Liver (tissue), 3 donors: ENCODE data around the gene HHAT.

Experiments used
- FOXA1 ChIP-seq: IDR thresholded peaks from 2 replicates; pipeline ENCODE4 v1.6.1; 2016; ENCODE audit warnings: antibody characterized with exemption
- HNF4A ChIP-seq, 2 donors: conservative IDR thresholded peaks; 2 replicates each; pipeline ENCODE4 v1.6.1; 2016; ENCODE audit warnings: antibody characterized with exemption in 2 of 2, mild to moderate bottlenecking in 2 of 2
- JUND ChIP-seq, 2 donors: IDR thresholded peaks; 2 replicates each; pipeline ENCODE4 v1.6.1; 2016; ENCODE audit warnings: antibody characterized with exemption in 2 of 2
- NR2F2 ChIP-seq: IDR thresholded peaks from 2 replicates; pipeline ENCODE4 v1.6.1; 2016; ENCODE audit warnings: antibody characterized with exemption
- RAD21 ChIP-seq, 2 donors: IDR thresholded peaks; 2 replicates each; pipeline ENCODE4 v1.6.1; 2016; ENCODE audit warnings: antibody characterized with exemption in 2 of 2, mild to moderate bottlenecking in 2 of 2
- RXRA ChIP-seq, 2 donors: IDR thresholded peaks; 2 replicates each; pipeline ENCODE4 v1.6.1; 2017 to 2018; ENCODE audit warnings: antibody characterized with exemption in 2 of 2, mild to moderate bottlenecking in 1 of 2
- SP1 ChIP-seq: IDR thresholded peaks from 2 replicates; pipeline ENCODE4 v1.6.1; 2018; ENCODE audit warnings: antibody characterized with exemption, mild to moderate bottlenecking
- TAF1 ChIP-seq: conservative IDR thresholded peaks from 2 replicates; pipeline ENCODE4 v1.6.1; 2016; ENCODE audit warnings: antibody characterized with exemption, mild to moderate bottlenecking
- YY1 ChIP-seq: IDR thresholded peaks from 2 replicates; pipeline ENCODE4 v1.6.1; 2016; ENCODE audit warnings: antibody characterized with exemption, mild to moderate bottlenecking
- TF ChIP-seq, protein P1 (sequence below): fragments of 150-350 bp; IDR thresholded peaks from 2 replicates; pipeline ENCODE4 v1.5.1; 2017; ENCODE audit warnings: improper control_type of control experiment, low read depth, low read length; ENCODE audit not compliant: missing input control
- TF ChIP-seq, protein P2 (sequence below): IDR thresholded peaks from 2 replicates; pipeline ENCODE4 v1.6.1; 2016; ENCODE audit warnings: antibody characterized with exemption
- TF ChIP-seq, protein P3 (sequence below): IDR thresholded peaks from 2 replicates; pipeline ENCODE4 v1.6.1; 2016; ENCODE audit warnings: antibody characterized with exemption
- TF ChIP-seq, protein P4 (sequence below): IDR thresholded peaks from 2 replicates; pipeline ENCODE4 v1.6.1; 2016; ENCODE audit warnings: antibody characterized with exemption
- TF ChIP-seq, protein P5 (sequence below): IDR thresholded peaks from 2 replicates; pipeline ENCODE4 v1.6.1; 2016; ENCODE audit warnings: antibody characterized with exemption, mild to moderate bottlenecking
- donor health status: healthy.
- donor health status: healthy.

DNA sequence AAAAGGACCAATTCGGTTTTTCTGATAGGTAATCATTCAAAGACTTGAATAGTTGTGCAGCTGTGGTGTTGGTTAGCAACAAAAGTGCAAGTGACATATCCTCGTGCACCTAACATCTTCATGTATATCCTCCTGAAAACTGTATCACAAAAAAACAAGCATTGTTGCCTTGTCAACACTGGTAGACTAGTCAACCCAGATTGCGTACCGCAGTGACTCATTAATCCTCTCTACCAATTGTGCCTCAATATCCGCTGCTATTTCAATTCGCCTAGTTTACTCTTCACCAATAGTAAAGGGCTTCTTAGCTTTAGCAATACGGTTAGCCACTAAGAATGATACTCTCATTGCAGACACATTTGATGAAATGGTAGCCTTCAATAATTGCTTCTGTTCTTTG lies 3.5 kb downstream of the HHAT start:
- TF ChIP-seq, protein P1, sequence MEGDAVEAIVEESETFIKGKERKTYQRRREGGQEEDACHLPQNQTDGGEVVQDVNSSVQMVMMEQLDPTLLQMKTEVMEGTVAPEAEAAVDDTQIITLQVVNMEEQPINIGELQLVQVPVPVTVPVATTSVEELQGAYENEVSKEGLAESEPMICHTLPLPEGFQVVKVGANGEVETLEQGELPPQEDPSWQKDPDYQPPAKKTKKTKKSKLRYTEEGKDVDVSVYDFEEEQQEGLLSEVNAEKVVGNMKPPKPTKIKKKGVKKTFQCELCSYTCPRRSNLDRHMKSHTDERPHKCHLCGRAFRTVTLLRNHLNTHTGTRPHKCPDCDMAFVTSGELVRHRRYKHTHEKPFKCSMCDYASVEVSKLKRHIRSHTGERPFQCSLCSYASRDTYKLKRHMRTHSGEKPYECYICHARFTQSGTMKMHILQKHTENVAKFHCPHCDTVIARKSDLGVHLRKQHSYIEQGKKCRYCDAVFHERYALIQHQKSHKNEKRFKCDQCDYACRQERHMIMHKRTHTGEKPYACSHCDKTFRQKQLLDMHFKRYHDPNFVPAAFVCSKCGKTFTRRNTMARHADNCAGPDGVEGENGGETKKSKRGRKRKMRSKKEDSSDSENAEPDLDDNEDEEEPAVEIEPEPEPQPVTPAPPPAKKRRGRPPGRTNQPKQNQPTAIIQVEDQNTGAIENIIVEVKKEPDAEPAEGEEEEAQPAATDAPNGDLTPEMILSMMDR: no peak
- TF ChIP-seq JUND (IDR thresholded peaks at IDR 0.05) (no peak), RAD21 (IDR thresholded peaks at IDR 0.05) (no peak), HNF4A (conservative IDR thresholded peaks at IDR 0.05) (no peak), FOXA1 (no peak), NR2F2 (no peak), RXRA (IDR thresholded peaks at IDR 0.05) (no peak), SP1 (no peak), TAF1 (no peak), YY1 (no peak)
- TF ChIP-seq, protein P2, sequence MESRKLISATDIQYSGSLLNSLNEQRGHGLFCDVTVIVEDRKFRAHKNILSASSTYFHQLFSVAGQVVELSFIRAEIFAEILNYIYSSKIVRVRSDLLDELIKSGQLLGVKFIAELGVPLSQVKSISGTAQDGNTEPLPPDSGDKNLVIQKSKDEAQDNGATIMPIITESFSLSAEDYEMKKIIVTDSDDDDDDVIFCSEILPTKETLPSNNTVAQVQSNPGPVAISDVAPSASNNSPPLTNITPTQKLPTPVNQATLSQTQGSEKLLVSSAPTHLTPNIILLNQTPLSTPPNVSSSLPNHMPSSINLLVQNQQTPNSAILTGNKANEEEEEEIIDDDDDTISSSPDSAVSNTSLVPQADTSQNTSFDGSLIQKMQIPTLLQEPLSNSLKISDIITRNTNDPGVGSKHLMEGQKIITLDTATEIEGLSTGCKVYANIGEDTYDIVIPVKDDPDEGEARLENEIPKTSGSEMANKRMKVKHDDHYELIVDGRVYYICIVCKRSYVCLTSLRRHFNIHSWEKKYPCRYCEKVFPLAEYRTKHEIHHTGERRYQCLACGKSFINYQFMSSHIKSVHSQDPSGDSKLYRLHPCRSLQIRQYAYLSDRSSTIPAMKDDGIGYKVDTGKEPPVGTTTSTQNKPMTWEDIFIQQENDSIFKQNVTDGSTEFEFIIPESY: no peak
- TF ChIP-seq, protein P3, sequence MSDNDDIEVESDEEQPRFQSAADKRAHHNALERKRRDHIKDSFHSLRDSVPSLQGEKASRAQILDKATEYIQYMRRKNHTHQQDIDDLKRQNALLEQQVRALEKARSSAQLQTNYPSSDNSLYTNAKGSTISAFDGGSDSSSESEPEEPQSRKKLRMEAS: no peak
- TF ChIP-seq, protein P4, sequence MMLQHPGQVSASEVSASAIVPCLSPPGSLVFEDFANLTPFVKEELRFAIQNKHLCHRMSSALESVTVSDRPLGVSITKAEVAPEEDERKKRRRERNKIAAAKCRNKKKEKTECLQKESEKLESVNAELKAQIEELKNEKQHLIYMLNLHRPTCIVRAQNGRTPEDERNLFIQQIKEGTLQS: no peak
- TF ChIP-seq, protein P5, sequence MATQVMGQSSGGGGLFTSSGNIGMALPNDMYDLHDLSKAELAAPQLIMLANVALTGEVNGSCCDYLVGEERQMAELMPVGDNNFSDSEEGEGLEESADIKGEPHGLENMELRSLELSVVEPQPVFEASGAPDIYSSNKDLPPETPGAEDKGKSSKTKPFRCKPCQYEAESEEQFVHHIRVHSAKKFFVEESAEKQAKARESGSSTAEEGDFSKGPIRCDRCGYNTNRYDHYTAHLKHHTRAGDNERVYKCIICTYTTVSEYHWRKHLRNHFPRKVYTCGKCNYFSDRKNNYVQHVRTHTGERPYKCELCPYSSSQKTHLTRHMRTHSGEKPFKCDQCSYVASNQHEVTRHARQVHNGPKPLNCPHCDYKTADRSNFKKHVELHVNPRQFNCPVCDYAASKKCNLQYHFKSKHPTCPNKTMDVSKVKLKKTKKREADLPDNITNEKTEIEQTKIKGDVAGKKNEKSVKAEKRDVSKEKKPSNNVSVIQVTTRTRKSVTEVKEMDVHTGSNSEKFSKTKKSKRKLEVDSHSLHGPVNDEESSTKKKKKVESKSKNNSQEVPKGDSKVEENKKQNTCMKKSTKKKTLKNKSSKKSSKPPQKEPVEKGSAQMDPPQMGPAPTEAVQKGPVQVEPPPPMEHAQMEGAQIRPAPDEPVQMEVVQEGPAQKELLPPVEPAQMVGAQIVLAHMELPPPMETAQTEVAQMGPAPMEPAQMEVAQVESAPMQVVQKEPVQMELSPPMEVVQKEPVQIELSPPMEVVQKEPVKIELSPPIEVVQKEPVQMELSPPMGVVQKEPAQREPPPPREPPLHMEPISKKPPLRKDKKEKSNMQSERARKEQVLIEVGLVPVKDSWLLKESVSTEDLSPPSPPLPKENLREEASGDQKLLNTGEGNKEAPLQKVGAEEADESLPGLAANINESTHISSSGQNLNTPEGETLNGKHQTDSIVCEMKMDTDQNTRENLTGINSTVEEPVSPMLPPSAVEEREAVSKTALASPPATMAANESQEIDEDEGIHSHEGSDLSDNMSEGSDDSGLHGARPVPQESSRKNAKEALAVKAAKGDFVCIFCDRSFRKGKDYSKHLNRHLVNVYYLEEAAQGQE: no peak
